Measurements from ENCODE around the gene IL24. TPM values are rescaled to one million over a fixed set of nuclear protein-coding genes. Genes with fewer than 3 reads are reported as not detected.

The IL24 gene
- total and polyA plus RNA-seq, 10 of the 15 experiments (the other 5 are each of a cell fraction or from before 2014, with no cell fraction given): 0.05 to 19.8 (median 0.35) TPM; not detected in 1

DNA sequence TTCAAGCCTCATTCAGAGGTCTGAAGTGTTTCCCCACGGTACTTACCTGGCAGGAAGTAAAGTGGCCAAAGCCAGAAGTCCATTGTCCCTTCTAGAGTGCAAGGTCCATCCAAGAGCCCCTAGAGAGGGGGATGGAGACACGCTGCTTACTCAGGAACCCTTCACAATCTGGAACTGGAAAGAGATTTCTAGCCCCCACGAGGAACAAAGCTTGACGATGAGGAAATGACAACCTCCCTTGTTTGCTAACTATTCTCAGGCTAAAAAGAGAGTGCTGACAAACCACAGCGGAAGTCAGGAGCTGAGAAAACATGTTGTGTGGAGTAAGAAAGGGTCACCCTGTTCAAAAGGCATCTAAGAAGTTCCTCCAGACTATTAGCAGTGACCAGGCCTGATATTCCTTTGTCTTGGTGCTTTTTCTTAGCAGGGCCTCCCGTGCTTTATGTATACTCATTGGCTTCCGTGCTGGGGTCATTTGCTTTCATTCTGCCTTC lies 24.6 kb downstream of the IL24 start, which contains the start of gene FCMR (continued):
- TF ChIP-seq, protein P1, sequence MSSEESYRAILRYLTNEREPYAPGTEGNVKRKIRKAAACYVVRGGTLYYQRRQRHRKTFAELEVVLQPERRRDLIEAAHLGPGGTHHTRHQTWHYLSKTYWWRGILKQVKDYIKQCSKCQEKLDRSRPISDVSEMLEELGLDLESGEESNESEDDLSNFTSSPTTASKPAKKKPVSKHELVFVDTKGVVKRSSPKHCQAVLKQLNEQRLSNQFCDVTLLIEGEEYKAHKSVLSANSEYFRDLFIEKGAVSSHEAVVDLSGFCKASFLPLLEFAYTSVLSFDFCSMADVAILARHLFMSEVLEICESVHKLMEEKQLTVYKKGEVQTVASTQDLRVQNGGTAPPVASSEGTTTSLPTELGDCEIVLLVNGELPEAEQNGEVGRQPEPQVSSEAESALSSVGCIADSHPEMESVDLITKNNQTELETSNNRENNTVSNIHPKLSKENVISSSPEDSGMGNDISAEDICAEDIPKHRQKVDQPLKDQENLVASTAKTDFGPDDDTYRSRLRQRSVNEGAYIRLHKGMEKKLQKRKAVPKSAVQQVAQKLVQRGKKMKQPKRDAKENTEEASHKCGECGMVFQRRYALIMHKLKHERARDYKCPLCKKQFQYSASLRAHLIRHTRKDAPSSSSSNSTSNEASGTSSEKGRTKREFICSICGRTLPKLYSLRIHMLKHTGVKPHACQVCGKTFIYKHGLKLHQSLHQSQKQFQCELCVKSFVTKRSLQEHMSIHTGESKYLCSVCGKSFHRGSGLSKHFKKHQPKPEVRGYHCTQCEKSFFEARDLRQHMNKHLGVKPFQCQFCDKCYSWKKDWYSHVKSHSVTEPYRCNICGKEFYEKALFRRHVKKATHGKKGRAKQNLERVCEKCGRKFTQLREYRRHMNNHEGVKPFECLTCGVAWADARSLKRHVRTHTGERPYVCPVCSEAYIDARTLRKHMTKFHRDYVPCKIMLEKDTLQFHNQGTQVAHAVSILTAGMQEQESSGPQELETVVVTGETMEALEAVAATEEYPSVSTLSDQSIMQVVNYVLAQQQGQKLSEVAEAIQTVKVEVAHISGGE (CRISPR knock-in tag; IDR thresholded peaks at IDR 0.05): no peak
- TF ChIP-seq SUPT20H (IDR thresholded peaks at IDR 0.05; ENCODE audit: borderline replicate concordance, control insufficient read depth, low read depth, low read length) (no peak), RAD51 (IDR thresholded peaks at IDR 0.05) (no peak), TARDBP (IDR thresholded peaks at IDR 0.05; ENCODE audit: borderline replicate concordance) (no peak), ATF7 (IDR thresholded peaks at IDR 0.05; ENCODE audit: low read depth) (peak; percentile 76), PML (IDR thresholded peaks at IDR 0.05; ENCODE audit: low read length) (no peak), SMARCA5 (IDR thresholded peaks at IDR 0.05) (0 out of 2 replicates have a peak, but pooled peaks have one; percentile 10), HCFC1 (IDR thresholded peaks at IDR 0.05; ENCODE audit: low read length) (no peak), NFYA (IDR thresholded peaks at IDR 0.05; ENCODE audit: borderline replicate concordance, low read depth, low read length) (no peak), ZBED1 (IDR thresholded peaks at IDR 0.05; ENCODE audit: borderline replicate concordance) (peak; percentile 79; the same call in 1 of the 2 replicates), SPI1 (IDR thresholded peaks at IDR 0.05; ENCODE audit: borderline replicate concordance, insufficient read depth, low read depth, low read length) (peak; percentile 62; the same call in 1 of the 2 replicates), CBX5 (IDR thresholded peaks at IDR 0.05; ENCODE audit: low read depth) (no peak), NRF1 (conservative IDR thresholded peaks at IDR 0.05; ENCODE audit: low read depth, low read length) (no peak), GABPA (IDR thresholded peaks at IDR 0.05; ENCODE audit: low read depth) (no peak), ZNF217 (IDR thresholded peaks at IDR 0.05) (no peak), BCL11A (IDR thresholded peaks at IDR 0.05; ENCODE audit: low read depth, low read length) (no peak)
- TF ChIP-seq, protein P2, sequence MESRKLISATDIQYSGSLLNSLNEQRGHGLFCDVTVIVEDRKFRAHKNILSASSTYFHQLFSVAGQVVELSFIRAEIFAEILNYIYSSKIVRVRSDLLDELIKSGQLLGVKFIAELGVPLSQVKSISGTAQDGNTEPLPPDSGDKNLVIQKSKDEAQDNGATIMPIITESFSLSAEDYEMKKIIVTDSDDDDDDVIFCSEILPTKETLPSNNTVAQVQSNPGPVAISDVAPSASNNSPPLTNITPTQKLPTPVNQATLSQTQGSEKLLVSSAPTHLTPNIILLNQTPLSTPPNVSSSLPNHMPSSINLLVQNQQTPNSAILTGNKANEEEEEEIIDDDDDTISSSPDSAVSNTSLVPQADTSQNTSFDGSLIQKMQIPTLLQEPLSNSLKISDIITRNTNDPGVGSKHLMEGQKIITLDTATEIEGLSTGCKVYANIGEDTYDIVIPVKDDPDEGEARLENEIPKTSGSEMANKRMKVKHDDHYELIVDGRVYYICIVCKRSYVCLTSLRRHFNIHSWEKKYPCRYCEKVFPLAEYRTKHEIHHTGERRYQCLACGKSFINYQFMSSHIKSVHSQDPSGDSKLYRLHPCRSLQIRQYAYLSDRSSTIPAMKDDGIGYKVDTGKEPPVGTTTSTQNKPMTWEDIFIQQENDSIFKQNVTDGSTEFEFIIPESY (IDR thresholded peaks at IDR 0.05): no peak
- TF ChIP-seq, protein P3, sequence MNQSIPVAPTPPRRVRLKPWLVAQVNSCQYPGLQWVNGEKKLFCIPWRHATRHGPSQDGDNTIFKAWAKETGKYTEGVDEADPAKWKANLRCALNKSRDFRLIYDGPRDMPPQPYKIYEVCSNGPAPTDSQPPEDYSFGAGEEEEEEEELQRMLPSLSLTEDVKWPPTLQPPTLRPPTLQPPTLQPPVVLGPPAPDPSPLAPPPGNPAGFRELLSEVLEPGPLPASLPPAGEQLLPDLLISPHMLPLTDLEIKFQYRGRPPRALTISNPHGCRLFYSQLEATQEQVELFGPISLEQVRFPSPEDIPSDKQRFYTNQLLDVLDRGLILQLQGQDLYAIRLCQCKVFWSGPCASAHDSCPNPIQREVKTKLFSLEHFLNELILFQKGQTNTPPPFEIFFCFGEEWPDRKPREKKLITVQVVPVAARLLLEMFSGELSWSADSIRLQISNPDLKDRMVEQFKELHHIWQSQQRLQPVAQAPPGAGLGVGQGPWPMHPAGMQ (IDR thresholded peaks at IDR 0.05; ENCODE audit: borderline replicate concordance): no peak
- TF ChIP-seq, protein P4, sequence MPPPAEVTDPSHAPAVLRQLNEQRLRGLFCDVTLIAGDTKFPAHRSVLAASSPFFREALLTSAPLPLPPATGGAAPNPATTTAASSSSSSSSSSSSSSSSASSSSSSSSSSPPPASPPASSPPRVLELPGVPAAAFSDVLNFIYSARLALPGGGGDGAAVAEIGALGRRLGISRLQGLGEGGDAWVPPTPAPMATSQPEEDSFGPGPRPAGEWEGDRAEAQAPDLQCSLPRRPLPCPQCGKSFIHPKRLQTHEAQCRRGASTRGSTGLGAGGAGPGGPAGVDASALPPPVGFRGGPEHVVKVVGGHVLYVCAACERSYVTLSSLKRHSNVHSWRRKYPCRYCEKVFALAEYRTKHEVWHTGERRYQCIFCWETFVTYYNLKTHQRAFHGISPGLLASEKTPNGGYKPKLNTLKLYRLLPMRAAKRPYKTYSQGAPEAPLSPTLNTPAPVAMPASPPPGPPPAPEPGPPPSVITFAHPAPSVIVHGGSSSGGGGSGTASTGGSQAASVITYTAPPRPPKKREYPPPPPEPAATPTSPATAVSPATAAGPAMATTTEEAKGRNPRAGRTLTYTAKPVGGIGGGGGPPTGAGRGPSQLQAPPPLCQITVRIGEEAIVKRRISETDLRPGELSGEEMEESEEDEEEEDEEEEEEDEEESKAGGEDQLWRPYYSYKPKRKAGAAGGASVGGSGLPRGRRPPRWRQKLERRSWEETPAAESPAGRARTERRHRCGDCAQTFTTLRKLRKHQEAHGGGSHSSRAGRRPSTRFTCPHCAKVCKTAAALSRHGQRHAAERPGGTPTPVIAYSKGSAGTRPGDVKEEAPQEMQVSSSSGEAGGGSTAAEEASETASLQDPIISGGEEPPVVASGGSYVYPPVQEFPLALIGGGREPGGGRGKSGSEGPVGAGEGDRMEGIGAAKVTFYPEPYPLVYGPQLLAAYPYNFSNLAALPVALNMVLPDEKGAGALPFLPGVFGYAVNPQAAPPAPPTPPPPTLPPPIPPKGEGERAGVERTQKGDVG (CRISPR knock-in tag; IDR thresholded peaks at IDR 0.05): no peak
- TF ChIP-seq, protein P5, sequence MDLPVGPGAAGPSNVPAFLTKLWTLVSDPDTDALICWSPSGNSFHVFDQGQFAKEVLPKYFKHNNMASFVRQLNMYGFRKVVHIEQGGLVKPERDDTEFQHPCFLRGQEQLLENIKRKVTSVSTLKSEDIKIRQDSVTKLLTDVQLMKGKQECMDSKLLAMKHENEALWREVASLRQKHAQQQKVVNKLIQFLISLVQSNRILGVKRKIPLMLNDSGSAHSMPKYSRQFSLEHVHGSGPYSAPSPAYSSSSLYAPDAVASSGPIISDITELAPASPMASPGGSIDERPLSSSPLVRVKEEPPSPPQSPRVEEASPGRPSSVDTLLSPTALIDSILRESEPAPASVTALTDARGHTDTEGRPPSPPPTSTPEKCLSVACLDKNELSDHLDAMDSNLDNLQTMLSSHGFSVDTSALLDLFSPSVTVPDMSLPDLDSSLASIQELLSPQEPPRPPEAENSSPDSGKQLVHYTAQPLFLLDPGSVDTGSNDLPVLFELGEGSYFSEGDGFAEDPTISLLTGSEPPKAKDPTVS (IDR thresholded peaks at IDR 0.05; ENCODE audit: low read depth, low read length): no peak
